HG03045 (cell line): Measurements from ENCODE around the gene CDK15.

Experiments used
- ATAC-seq: cut with Tn5 transposase; IDR thresholded peaks from one replicate; pipeline ENCODE4 v1.9.1; 2021; ENCODE audit warnings: mild to moderate bottlenecking, moderate library complexity; ENCODE audit not compliant: unreplicated experiment

The CDK15 gene

GRCh38 chr2:201904538-201905420, 98.4 kb downstream of the CDK15 start:
- peak; percentile 80 for ATAC-seq

DNA sequence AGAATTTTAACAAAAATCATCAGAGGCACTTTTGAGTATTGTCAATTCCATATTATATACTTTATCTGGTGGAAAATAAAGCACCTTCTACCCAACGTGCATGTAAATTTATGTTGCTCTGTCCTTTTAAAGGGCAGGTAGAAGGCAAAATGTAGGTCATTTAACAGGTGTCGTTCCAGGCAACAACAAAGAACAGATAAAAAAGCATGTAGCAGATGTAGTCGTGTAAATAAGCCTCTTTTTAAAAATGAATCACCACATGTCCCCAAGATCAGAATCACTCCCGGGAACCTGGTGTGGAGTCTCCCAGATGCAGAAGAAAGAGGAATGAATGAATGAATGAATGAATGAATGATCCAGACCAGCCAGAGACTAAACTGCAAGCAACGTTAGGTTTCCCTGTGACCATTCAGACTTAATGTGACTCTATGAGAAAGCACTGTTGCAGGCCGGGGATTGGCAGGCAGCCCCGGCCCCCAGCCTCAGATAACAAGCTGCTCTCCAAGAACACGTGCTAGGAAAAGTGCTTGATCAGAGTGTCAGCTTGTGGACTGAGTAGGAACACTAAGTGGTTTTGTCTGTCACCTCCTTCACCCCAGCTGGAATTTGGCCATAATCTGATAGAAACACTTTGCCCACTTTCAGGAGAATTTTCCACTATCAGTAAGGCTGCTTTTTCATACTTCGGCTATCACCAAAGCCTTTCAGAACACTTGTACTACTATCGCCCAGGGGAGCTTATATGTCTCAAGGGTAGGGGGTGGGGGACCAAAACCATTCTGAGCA, 100.6 kb downstream of the CDK15 start:
- ATAC-seq: no peak

DNA sequence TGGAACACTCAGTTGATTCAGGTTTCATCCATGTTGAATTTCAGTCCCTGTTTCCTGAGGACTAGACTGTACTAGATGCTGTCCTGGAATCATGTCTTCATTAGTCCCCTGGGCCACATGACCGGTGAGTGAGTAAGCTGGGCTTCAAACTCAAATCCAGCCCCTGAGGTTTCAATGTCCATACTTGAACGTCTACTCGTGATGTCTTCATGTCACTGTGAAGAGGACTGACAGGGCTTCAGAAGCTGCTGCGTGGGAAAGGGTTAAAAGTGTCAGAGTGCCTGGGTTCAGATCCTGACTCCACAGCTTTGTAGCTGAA, 101.2 kb downstream of the CDK15 start:
- ATAC-seq: no peak

- ATAC-seq: no peak
These were observed 102.6 kb downstream of the CDK15 start for GRCh38 chr2:201908901-201909300.

DNA sequence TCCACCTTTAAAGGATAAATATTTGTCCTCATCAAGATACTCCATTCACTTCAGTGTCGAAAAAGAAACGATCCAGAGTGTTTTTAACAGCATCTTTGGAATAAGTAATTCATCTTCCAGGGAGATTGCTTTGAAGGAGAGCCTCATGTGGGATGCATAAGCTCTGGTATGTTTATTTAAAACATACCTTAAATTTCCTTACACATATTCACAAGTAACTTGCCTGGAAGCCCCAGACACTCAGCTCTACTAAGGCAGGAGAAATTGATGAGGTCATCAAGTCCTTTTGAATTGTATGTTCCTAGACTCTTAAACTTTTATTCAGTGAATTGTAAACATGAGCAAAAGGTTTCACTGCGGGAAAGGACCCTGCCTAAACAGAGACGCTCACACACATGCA, 103.0 kb downstream of the CDK15 start:
- ATAC-seq: no peak

- ATAC-seq: no peak
These were observed 103.6 kb downstream of the CDK15 start for GRCh38 chr2:201909961-201910361.

DNA sequence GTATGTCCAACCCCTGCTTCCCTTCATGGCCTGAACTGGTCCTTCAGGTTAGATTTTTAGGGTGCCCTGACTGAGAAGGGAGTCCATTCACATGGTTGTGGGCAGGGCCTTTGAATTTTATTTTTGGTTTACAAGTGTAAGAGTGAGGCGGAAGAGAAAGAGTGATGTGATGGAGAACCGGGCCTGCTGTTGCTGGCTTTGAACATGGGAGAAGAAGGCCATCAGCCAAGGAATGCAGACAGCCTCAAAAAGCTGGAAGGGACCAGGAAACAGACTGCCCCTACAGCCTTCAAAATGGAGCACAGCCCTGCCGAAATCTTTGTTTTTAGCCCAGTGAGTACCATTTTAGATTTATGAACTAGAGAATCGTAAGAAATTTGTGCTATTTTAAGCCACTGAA, 105.0 kb downstream of the CDK15 start:
- no peak for ATAC-seq

- no peak for ATAC-seq
These were observed 106.9 kb downstream of the CDK15 start for GRCh38 chr2:201913201-201913600.

GRCh38 chr2:201915446-201915845, 109.1 kb downstream of the CDK15 start:
- no peak for ATAC-seq

DNA sequence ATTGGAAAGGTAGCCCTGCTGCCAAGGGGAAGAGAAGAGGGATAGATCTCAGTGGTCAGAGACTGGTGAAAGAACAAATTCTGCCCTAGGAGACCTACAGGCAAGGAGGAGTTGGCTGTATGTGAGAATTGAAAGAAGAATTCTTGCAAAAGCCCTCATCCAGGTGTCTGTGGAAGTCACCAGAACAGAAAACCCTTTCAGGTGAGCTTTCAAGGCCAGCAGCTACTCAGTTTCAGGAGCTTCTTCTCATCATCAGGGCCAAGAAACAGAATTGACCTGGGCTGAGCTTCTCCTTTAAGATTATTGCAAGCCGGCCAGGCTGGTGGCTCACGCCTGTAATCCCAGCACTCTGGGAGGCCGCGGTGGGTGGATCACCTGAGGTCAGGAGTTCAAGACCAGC, 110.2 kb downstream of the CDK15 start:
- ATAC-seq: no peak

- ATAC-seq: no peak
These were observed 112.4 kb downstream of the CDK15 start for GRCh38 chr2:201918616-201919307.

DNA sequence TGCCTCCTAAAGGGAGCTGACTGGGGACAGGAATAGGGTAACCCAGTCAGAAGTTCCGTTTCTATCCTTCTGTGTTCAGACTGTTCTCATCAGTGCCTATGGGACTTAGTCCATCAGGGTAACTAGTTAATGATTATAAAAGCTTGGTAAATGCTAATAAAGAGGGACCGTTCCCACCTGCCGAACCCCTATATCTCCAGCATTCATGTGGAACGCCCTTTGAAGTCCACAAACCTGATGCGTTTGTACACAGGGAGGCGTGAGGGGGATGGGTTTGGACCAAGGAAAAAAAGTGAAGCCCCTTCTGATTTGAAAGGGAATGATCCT, 112.9 kb downstream of the CDK15 start:
- ATAC-seq: no peak

- ATAC-seq: no peak
These were observed 117.3 kb downstream of the CDK15 start for GRCh38 chr2:201923436-201924328.

- ATAC-seq: no peak
These were observed 118.1 kb downstream of the CDK15 start for GRCh38 chr2:201924453-201924852.

DNA sequence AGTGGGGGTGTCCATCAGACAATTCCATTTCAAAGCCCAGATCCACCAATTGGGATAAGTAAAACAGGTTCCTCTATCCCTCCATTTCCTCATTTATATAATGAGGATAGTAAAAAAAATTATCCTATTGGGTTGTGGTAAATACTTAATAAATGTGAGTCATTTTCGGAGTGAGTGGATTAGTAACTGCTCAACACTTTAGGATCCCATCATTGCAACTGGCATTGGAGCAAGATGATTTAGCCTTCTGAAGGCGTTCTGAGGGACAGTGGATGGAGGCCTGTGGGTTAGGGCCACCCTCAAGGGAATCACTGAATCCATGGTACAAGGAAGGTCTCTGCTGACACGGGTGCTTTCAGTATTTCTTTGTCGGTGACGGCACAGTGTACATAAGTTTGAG, 118.7 kb downstream of the CDK15 start:
- no peak for ATAC-seq

DNA sequence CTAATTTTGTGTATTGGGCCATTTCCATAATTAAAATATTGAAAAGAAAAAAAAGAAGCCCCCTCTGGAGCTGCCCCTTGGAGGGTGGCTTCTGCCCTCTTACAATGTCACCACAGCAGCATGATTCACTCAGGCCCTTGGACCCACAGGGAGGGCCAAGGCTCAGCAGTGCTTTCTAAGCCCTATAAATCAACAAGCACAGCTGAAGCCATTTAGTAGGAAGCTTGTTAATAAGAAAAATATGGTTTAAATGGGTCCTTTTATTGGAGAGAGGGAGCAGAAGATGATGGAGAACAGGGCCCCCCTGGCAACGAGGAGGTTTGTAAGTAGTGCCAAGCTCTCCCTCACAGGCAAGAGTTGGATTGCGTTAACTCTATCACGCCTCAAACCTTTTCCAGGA, 119.7 kb downstream of the CDK15 start:
- no peak for ATAC-seq

- no peak for ATAC-seq
These were observed 122.0 kb downstream of the CDK15 start for GRCh38 chr2:201928363-201928762.

GRCh38 chr2:201929281-201930026, 123.1 kb downstream of the CDK15 start:
- ATAC-seq: no peak

- no peak for ATAC-seq
These were observed 123.7 kb downstream of the CDK15 start for GRCh38 chr2:201930043-201930442.

GRCh38 chr2:201930831-201931230, 124.5 kb downstream of the CDK15 start:
- ATAC-seq: no peak
